Upper lobe of left lung (tissue), 4 donors: ENCODE results near the gene KRTDAP.

Experiments
- POLR2A ChIP-seq, 4 donors: fragments of 450-650 bp; IDR thresholded peaks; one replicate each; pipeline ENCODE4 v1.5.1; 2016 to 2017; ENCODE audit warnings: antibody characterized with exemption in 4 of 4, mild to moderate bottlenecking in 2 of 4
- TF ChIP-seq, protein P1 (sequence below), 6 experiments: fragments of 450-650 bp in 4 of 6; fragments of 200-600 bp in 2 of 6; sonication (generic) in 2 of 6; IDR thresholded peaks; one replicate each; pipeline ENCODE4 v1.5.1; 2016 to 2019; ENCODE audit warnings: antibody characterized with exemption in 6 of 6

DNA sequence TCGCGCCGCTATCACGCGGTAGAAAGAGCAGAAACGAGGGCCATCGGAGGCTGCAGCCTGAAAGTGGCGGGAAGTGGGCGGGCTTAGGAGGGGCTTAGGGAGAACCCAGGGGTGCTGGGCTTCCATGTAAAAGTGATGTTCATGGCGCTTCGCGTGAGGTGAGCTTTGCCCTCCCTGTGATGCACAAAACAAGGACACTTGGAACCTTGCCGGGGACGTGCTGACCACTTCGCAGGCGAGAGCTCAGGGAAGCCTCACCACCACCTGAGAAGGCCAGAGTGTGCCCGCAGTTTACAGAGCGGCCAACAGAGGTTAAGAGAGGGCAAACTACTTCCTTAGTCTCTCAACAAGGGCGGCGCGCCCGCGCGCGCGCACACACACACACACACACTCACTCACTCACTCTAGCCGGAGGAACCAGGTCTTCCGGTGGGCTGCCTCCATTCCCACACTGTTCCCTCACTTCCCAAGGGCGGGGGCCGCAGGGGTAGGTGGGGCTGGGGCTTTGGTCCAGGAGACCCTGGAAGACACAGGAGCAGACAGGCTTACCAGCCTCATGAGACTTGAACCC is 43.6 kb upstream of the KRTDAP start:
- TF ChIP-seq POLR2A (IDR thresholded peaks at IDR 0.05), result no peak
- TF ChIP-seq, protein P1, sequence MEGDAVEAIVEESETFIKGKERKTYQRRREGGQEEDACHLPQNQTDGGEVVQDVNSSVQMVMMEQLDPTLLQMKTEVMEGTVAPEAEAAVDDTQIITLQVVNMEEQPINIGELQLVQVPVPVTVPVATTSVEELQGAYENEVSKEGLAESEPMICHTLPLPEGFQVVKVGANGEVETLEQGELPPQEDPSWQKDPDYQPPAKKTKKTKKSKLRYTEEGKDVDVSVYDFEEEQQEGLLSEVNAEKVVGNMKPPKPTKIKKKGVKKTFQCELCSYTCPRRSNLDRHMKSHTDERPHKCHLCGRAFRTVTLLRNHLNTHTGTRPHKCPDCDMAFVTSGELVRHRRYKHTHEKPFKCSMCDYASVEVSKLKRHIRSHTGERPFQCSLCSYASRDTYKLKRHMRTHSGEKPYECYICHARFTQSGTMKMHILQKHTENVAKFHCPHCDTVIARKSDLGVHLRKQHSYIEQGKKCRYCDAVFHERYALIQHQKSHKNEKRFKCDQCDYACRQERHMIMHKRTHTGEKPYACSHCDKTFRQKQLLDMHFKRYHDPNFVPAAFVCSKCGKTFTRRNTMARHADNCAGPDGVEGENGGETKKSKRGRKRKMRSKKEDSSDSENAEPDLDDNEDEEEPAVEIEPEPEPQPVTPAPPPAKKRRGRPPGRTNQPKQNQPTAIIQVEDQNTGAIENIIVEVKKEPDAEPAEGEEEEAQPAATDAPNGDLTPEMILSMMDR (IDR thresholded peaks at IDR 0.05), result no peak
